ENCODE measurements around the gene PLEKHJ1. TPM values are rescaled to one million over a fixed set of nuclear protein-coding genes. Genes with fewer than 3 reads are reported as not detected.

The PLEKHJ1 gene
- total RNA-seq, 2 experiments from 2014 or later: 87.0 to 90.6 TPM

GRCh38 chr19:2230807-2231533 lies 5.2 kb downstream of the PLEKHJ1 start:
- POLR2A ChIA-PET: interaction anchor here (0.7 kb wide), 1 partner anchor 176 kb away, joined by 5 read pairs; no protein-coding TSS in a partner anchor
- CTCF ChIA-PET: interaction anchor here (1.5 kb wide), 1 partner anchor 28 kb away, joined by 4 read pairs; no protein-coding TSS in a partner anchor

- POLR2A ChIA-PET: interaction anchor here (0.8 kb wide), 1 partner anchor 29 kb away, joined by 3 read pairs; no protein-coding TSS in a partner anchor
- CTCF ChIA-PET: interaction anchor here (1.5 kb wide), 1 partner anchor 29 kb away, joined by 4 read pairs; no protein-coding TSS in a partner anchor
Observed at GRCh38 chr19:2230033-2230531, 6.0 kb downstream of the PLEKHJ1 start.

GRCh38 chr19:2229103-2230032 lies 6.8 kb downstream of the PLEKHJ1 start:
- ChIA-PET POLR2A (interaction anchor here (0.8 kb wide), 1 partner anchor 30 kb away, joined by 3 read pairs; no protein-coding TSS in a partner anchor), CTCF (interaction anchor here (0.6 to 1.5 kb wide), 3 partner anchors 30 to 199 kb away, joined by 3 to 4 read pairs (median 3); no protein-coding TSS in a partner anchor)

GRCh38 chr19:2228157-2229030 lies 7.7 kb downstream of the PLEKHJ1 start:
- CTCF ChIA-PET: interaction anchor here (0.6 to 1.1 kb wide), 2 partner anchors 57 to 198 kb away, joined by 3 read pairs; no protein-coding TSS in a partner anchor
- POLR2A ChIA-PET: interaction anchor here (0.6 kb wide), 1 partner anchor 82 kb away, joined by 3 read pairs; no protein-coding TSS in a partner anchor

- CTCF ChIA-PET: no interaction called here
- POLR2A ChIA-PET: interaction anchor here (0.6 kb wide), 1 partner anchor 81 kb away, joined by 3 read pairs; no protein-coding TSS in a partner anchor
Observed at GRCh38 chr19:2227415-2228156, 8.5 kb downstream of the PLEKHJ1 start.

GRCh38 chr19:2226840-2227360 lies 9.2 kb downstream of the PLEKHJ1 start:
- ChIA-PET CTCF (no interaction called here), POLR2A (no interaction called here)

GRCh38 chr19:2226051-2226839 lies 9.9 kb downstream of the PLEKHJ1 start:
- ChIA-PET CTCF (no interaction called here), POLR2A (no interaction called here)

- ChIA-PET CTCF (no interaction called here), POLR2A (interaction anchor here (0.5 kb wide), 1 partner anchor 159 kb away, joined by 4 read pairs; no protein-coding TSS in a partner anchor)
Observed at GRCh38 chr19:2225415-2226050, 10.6 kb downstream of the PLEKHJ1 start.

GRCh38 chr19:2224754-2225349 lies 11.3 kb downstream of the PLEKHJ1 start:
- CTCF ChIA-PET: no interaction called here
- POLR2A ChIA-PET: interaction anchor here (0.5 kb wide), 1 partner anchor 160 kb away, joined by 4 read pairs; no protein-coding TSS in a partner anchor

- POLR2A ChIA-PET: no interaction called here
- CTCF ChIA-PET: no interaction called here
Observed at GRCh38 chr19:2223959-2224358, 12.2 kb downstream of the PLEKHJ1 start.

GRCh38 chr19:2223391-2223790 lies 12.7 kb downstream of the PLEKHJ1 start:
- CTCF ChIA-PET: interaction anchor here (1.8 kb wide), 1 partner anchor 71 kb away, joined by 4 read pairs; the partner anchor contains the start of gene AP3D1
- POLR2A ChIA-PET: no interaction called here

- POLR2A ChIA-PET: no interaction called here
- CTCF ChIA-PET: interaction anchor here (1.8 kb wide), 1 partner anchor 70 kb away, joined by 4 read pairs; the partner anchor contains the start of gene AP3D1
Observed at GRCh38 chr19:2221918-2222317, 14.2 kb downstream of the PLEKHJ1 start.

GRCh38 chr19:2221250-2221831 lies 14.8 kb downstream of the PLEKHJ1 start:
- POLR2A ChIA-PET: no interaction called here
- CTCF ChIA-PET: interaction anchor here (1.8 kb wide), 1 partner anchor 69 kb away, joined by 4 read pairs; the partner anchor contains the start of gene AP3D1

- POLR2A ChIA-PET: no interaction called here
Observed at GRCh38 chr19:2219726-2220125, 16.4 kb downstream of the PLEKHJ1 start.

GRCh38 chr19:2217591-2217990 lies 18.5 kb downstream of the PLEKHJ1 start:
- CTCF ChIA-PET: no interaction called here
- POLR2A ChIA-PET: no interaction called here

More at GRCh38 chr19:2219726-2220125, 16.4 kb downstream of the PLEKHJ1 start:
- CTCF ChIA-PET: no interaction called here
